ENCODE measurements around the gene MT1M.

Gene MT1M

DNA sequence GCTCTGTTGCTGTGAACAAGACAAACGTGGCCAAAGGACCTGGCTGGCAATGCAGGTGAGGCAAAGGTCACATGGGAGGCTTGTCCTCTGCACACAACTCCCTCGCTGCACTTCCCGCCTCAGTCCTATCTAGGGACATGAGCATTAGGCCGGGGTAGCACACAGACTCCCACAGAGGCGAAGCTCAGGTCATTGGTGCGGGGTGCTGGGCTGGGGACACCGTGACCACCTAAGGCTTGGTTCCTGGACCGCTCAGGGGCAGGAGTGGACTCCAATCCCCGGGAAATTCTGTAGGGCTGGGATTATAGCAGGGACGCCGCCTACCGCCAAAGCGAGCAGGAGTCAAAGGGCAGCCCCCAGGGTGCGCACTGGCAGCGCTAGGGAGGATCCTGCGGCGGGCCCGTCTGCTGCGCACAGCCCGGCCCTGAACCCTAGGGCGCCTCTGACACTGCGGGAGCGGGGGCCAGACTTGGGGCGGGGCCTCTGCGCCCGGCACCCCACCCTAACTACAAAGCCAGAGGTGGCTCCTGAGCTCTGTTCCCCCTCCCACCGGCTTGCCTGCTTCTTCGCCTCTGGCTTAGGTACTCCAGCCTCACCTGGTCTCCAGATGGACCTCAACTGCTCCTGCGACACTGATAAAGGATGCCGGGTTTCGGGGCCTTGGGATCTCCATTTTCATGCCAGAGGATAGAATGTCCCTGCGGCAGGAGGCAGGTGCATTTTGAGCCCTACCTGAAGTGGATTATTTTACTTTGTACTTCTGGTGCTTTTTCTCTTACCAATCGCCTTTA lies 15.4 kb downstream of the MT1M start:
- Histone ChIP-seq H3K27me3 (replicated peaks) (peaks cover 26% of the 10 kb centered on the region), H3K4me3 (ENCODE audit: low read depth, low read length) (no peak overlapping the region), H3K27ac (no peak overlapping the region), H3K36me3 (replicated peaks) (no peaks in the 10 kb centered on the region)
- in situ Hi-C loops (cut with HindIII; ENCODE audit: low pct_ligation_motif_present, low sequenced_read_pairs), result no loop called here
- TF ChIP-seq CTCF (IDR thresholded peaks at IDR 0.05; ENCODE audit: low read depth, low read length, missing control alignments), result no peak
- no peak for DNase-seq

DNA sequence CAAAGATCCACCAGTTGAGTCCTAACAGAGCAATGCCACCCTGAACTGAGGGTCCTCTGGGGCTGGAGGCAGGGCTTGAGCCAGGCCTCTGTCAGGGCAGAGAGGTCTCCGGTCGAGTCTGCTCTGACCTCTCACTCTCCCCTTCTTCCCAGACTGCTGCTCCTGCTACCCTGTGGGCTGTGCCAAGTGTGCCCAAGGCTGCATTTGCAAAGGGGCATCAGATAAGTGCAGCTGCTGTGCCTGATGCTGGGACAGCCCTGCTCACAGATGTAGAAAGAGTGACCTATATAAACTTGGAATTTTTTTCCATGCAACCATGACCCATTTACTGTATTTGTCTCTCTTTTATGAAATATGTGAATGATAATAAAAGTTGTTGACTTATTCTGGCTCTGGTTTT lies 16.8 kb downstream of the MT1M start:
- TF ChIP-seq CTCF (IDR thresholded peaks at IDR 0.05; ENCODE audit: low read depth, low read length, missing control alignments), result no peak
- DNase-seq, result no peak
- Histone ChIP-seq H3K4me3 (ENCODE audit: low read depth, low read length) (no peak overlapping the region), H3K36me3 (replicated peaks) (no peaks in the 10 kb centered on the region), H3K27ac (no peak overlapping the region), H3K27me3 (replicated peaks) (peaks cover 22% of the 10 kb centered on the region)
- in situ Hi-C loops (cut with HindIII; ENCODE audit: low pct_ligation_motif_present, low sequenced_read_pairs), result no loop called here

GRCh38 chr16:56649820-56650219 lies 17.4 kb downstream of the MT1M start:
- Histone ChIP-seq H3K27me3 (replicated peaks) (peaks cover 22% of the 10 kb centered on the region), H3K4me3 (ENCODE audit: low read depth, low read length) (no peak overlapping the region), H3K27ac (no peak overlapping the region), H3K36me3 (replicated peaks) (no peaks in the 10 kb centered on the region)
- TF ChIP-seq CTCF (IDR thresholded peaks at IDR 0.05; ENCODE audit: low read depth, low read length, missing control alignments), result no peak
- DNase-seq, result no peak
- in situ Hi-C loops (cut with HindIII; ENCODE audit: low pct_ligation_motif_present, low sequenced_read_pairs), result no loop called here

DNA sequence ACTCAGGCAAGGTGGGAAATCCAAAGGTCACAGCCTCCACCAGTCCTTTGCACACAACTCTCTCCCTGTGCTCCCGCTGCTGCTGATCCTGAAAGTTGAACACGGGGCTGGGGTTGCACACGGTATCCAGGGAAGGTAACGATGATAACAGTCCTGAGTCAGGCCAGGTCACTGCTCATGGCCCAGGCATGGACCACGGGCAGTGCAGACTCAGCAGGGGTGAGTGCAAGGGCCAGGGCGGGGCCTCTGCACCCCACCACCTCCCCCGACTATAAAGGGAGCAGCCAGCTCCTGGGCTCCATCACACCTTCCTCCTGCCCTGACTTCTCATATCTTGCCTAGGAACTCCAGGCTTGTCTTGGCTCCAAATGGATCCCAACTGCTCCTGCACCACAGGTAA lies 19.1 kb downstream of the MT1M start, which contains the start of gene MT1B:
Gene MT1B, plus strand, starts transcription at position 301 of the 400 bp plus-strand sequence. Its CDS starts 68 bp downstream, at position 369.
- TF ChIP-seq CTCF (IDR thresholded peaks at IDR 0.05; ENCODE audit: low read depth, low read length, missing control alignments), result no peak
- no peak for DNase-seq
- Histone ChIP-seq H3K4me3 (ENCODE audit: low read depth, low read length) (no peak within 1 kb of the TSS), H3K27ac (no peak within 1 kb of the TSS), H3K36me3 (replicated peaks) (no peaks in the 10 kb centered on the region), H3K27me3 (replicated peaks) (peaks cover 22% of the 10 kb centered on the region)
- in situ Hi-C loops (cut with HindIII; ENCODE audit: low pct_ligation_motif_present, low sequenced_read_pairs), result no loop called here

GRCh38 chr16:56652600-56652999 lies 20.1 kb downstream of the MT1M start:
- in situ Hi-C loops (cut with HindIII; ENCODE audit: low pct_ligation_motif_present, low sequenced_read_pairs), result no loop called here
- Histone ChIP-seq H3K27me3 (replicated peaks) (peaks cover 14% of the 10 kb centered on the region), H3K36me3 (replicated peaks) (no peaks in the 10 kb centered on the region), H3K27ac (no peak overlapping the region), H3K4me3 (ENCODE audit: low read depth, low read length) (no peak overlapping the region)
- no peak for DNase-seq
- TF ChIP-seq CTCF (IDR thresholded peaks at IDR 0.05; ENCODE audit: low read depth, low read length, missing control alignments), result no peak

DNA sequence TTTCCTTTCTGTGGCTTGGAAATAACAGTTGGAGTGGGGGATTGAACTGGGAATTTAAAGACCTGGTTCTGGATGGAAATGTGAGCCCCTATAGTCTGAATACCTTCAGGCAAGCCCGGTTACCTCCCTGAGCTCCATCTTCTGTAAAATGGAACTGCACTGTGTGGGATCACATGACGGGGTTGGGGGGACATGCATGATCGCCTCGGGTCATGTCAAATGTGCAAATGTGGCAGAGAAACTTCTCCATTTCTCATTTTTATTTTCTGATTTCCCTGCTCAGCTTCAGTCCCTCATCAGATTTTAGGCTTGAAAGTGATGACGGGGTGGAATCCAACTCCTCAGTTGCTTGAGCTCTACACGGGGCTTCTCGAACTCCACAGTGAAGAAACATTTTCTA lies 20.8 kb downstream of the MT1M start:
- H3K4me3 ChIP-seq (ENCODE audit: low read depth, low read length), result no peak overlapping the region
- in situ Hi-C loops (cut with HindIII; ENCODE audit: low pct_ligation_motif_present, low sequenced_read_pairs), result no loop called here
- peaks cover 8% of the 10 kb centered on the region for H3K27me3 ChIP-seq (replicated peaks)
- H3K27ac ChIP-seq, result no peak overlapping the region
- DNase-seq, result no peak
- TF ChIP-seq CTCF (IDR thresholded peaks at IDR 0.05; ENCODE audit: low read depth, low read length, missing control alignments), result no peak
- no peaks in the 10 kb centered on the region for H3K36me3 ChIP-seq (replicated peaks)

Measured in brain microvascular endothelial cell (primary cell).